DND-41 (cell line): ENCODE data around the gene AVP.
"Not testable (repeated sequence)": the region's sequence is repeated elsewhere in the genome, so short reads cannot be mapped to it uniquely, and the experiment has no call there.

Experiments used
- ATAC-seq: fragments of 200-7000 bp; cut with Tn5 transposase; 3 replicates; pipeline ENCODE4 v1.9.1; 2021; ENCODE audit warnings: low read depth; ENCODE audit not compliant: insufficient read depth
- DNase-seq: peaks from one replicate; pipeline ENCODE4 v3.0.0-alpha.2; 2020
- H2AFZ ChIP-seq: 2 replicates; pipeline ENCODE4 v1.6.0; 2012; ENCODE audit warnings: low read depth, low read length
- H3K27ac ChIP-seq: 2 replicates; pipeline ENCODE4 v1.5.1; 2012; ENCODE audit warnings: low read length, inconsistent platforms
- H3K27me3 ChIP-seq: fragments of 200-600 bp; sonication (generic); 2 replicates; pipeline ENCODE4 v1.6.0; 2012; ENCODE audit warnings: low read length, mild to moderate bottlenecking, inconsistent platforms; ENCODE audit not compliant: insufficient read depth, poor library complexity
- H3K36me3 ChIP-seq: 2 replicates; pipeline ENCODE4 v1.5.1; 2012; ENCODE audit warnings: low read length, inconsistent platforms; ENCODE audit not compliant: insufficient read depth
- H3K4me1 ChIP-seq: 2 replicates; pipeline ENCODE4 v1.5.1; 2012; ENCODE audit warnings: mild to moderate bottlenecking, low read length; ENCODE audit not compliant: insufficient read depth
- H3K4me2 ChIP-seq: 2 replicates; pipeline ENCODE4 v1.6.0; 2012; ENCODE audit warnings: mild to moderate bottlenecking, moderate library complexity, low read length, inconsistent platforms; ENCODE audit not compliant: insufficient read depth
- H3K4me3 ChIP-seq, 2 experiments: fragments of 200-600 bp in 1 of 2; shearing (Covaris generic) in 1 of 2; 2 replicates each; pipeline ENCODE4 v1.5.1; 2012 to 2016; ENCODE audit warnings: inconsistent platforms in 2 of 2, low read length in 2 of 2, mild to moderate bottlenecking in 2 of 2, low read depth in 1 of 2, moderate library complexity in 1 of 2
- H3K79me2 ChIP-seq: 2 replicates; pipeline ENCODE4 v1.6.0; 2012; ENCODE audit warnings: low read length, inconsistent platforms; ENCODE audit not compliant: insufficient read depth
- H3K9ac ChIP-seq: 2 replicates; pipeline ENCODE4 v1.6.0; 2012; ENCODE audit warnings: low read depth, mild to moderate bottlenecking, inconsistent platforms, low read length, moderate library complexity
- H3K9me3 ChIP-seq: 2 replicates; pipeline ENCODE4 v1.5.1; 2012; ENCODE audit warnings: low read length, moderate library complexity, mild to moderate bottlenecking, inconsistent platforms; ENCODE audit not compliant: insufficient read depth, severe bottlenecking
- H4K20me1 ChIP-seq: 2 replicates; pipeline ENCODE4 v1.6.0; 2012; ENCODE audit warnings: low read length; ENCODE audit not compliant: insufficient read depth
- CTCF ChIP-seq: IDR thresholded peaks from 2 replicates; pipeline ENCODE4 v1.5.1; 2012; ENCODE audit warnings: borderline replicate concordance, low read length, moderate library complexity, mild to moderate bottlenecking; ENCODE audit not compliant: poor library complexity, severe bottlenecking; ENCODE audit errors: extremely low read depth
- EZH2 ChIP-seq: IDR thresholded peaks from 3 replicates; pipeline ENCODE4 v1.6.1; 2012; ENCODE audit warnings: borderline replicate concordance, low read depth, mild to moderate bottlenecking, moderate library complexity, low read length, inconsistent platforms; ENCODE audit not compliant: severe bottlenecking

The AVP gene

GRCh38 chr20:3129094-3129493 is 44.6 kb upstream of the AVP start:
- ATAC-seq, result no peak

GRCh38 chr20:3128275-3128984 is 43.9 kb upstream of the AVP start:
- H4K20me1 ChIP-seq, result no peaks in the 10 kb centered on the region
- ATAC-seq (no peak), DNase-seq (no peak)
- 0 out of 2 replicates have a peak, but pooled peaks cover 2% of the 10 kb centered on the region for H3K79me2 ChIP-seq
- peaks cover 19% of the 10 kb centered on the region for H3K9me3 ChIP-seq
- no peaks in the 10 kb centered on the region for H3K27me3 ChIP-seq
- H2AFZ ChIP-seq, result no peak overlapping the region
- peaks cover 6% of the 10 kb centered on the region; the same call in 1 of the 2 replicates for H3K36me3 ChIP-seq
- TF ChIP-seq CTCF (no peak), EZH2 (no peak)
- no peak overlapping the region for H3K9ac ChIP-seq
- H3K27ac ChIP-seq, result no peak overlapping the region
- no peaks in the 10 kb centered on the region for H3K4me1 ChIP-seq
- no peak overlapping the region for H3K4me3 ChIP-seq
- no peak overlapping the region for H3K4me2 ChIP-seq

More at GRCh38 chr20:3129094-3129493, 44.6 kb upstream of the AVP start:
- Histone ChIP-seq H3K27me3 (no peaks in the 10 kb centered on the region), H3K9me3 (peaks cover 14% of the 10 kb centered on the region), H3K9ac (no peak overlapping the region), H2AFZ (no peak overlapping the region), H3K27ac (no peak overlapping the region), H3K79me2 (0 out of 2 replicates have a peak, but pooled peaks cover 2% of the 10 kb centered on the region), H3K36me3 (no peaks in the 10 kb centered on the region), H3K4me1 (no peaks in the 10 kb centered on the region), H4K20me1 (no peaks in the 10 kb centered on the region), H3K4me2 (no peak overlapping the region), H3K4me3 (no peak overlapping the region)
- no peak for DNase-seq
- TF ChIP-seq EZH2 (no peak), CTCF (no peak)

GRCh38 chr20:3126527-3126859 is 42.0 kb upstream of the AVP start:
- DNase-seq (no peak), ATAC-seq (no peak)
- peaks cover 21% of the 10 kb centered on the region for H3K9me3 ChIP-seq
- H4K20me1 ChIP-seq, result no peaks in the 10 kb centered on the region
- no peak overlapping the region for H3K4me3 ChIP-seq
- TF ChIP-seq CTCF (no peak), EZH2 (no peak)
- H3K9ac ChIP-seq, result no peak overlapping the region
- no peak overlapping the region for H2AFZ ChIP-seq
- peaks cover 24% of the 10 kb centered on the region for H3K36me3 ChIP-seq
- H3K79me2 ChIP-seq, result 0 out of 2 replicates have a peak, but pooled peaks cover 2% of the 10 kb centered on the region
- H3K27me3 ChIP-seq, result no peaks in the 10 kb centered on the region
- H3K4me1 ChIP-seq, result no peaks in the 10 kb centered on the region
- H3K27ac ChIP-seq, result no peak overlapping the region
- no peak overlapping the region for H3K4me2 ChIP-seq

- H3K27ac ChIP-seq, H3K4me2 ChIP-seq, H3K4me3 ChIP-seq, H3K27me3 ChIP-seq, H3K79me2 ChIP-seq, H4K20me1 ChIP-seq, H2AFZ ChIP-seq, ATAC-seq, H3K9ac ChIP-seq, H3K4me1 ChIP-seq: not testable (repeated sequence)
- Histone ChIP-seq H3K9me3 (peaks cover 21% of the 10 kb centered on the region), H3K36me3 (peaks cover 29% of the 10 kb centered on the region)
- DNase-seq, result peak; percentile 27
Observed at GRCh38 chr20:3125776-3126526, 41.4 kb upstream of the AVP start.

- not testable (repeated sequence) for H3K4me2 ChIP-seq, H3K27me3 ChIP-seq, H3K9ac ChIP-seq, H4K20me1 ChIP-seq, H3K4me3 ChIP-seq, DNase-seq, H3K79me2 ChIP-seq, ATAC-seq, H2AFZ ChIP-seq, H3K4me1 ChIP-seq, H3K27ac ChIP-seq
- Histone ChIP-seq H3K9me3 (peaks cover 21% of the 10 kb centered on the region), H3K36me3 (peaks cover 33% of the 10 kb centered on the region)
Observed at GRCh38 chr20:3124773-3125560, 40.4 kb upstream of the AVP start.
